NCI-H2196 (cell line): ENCODE measurements around the gene SPATS2.
"Not testable (repeated sequence)": the region's sequence is repeated elsewhere in the genome, so short reads cannot be mapped to it uniquely, and the experiment has no call there.

ENCODE experiments used
- DNase-seq: peaks from one replicate; lab custom pipeline; 2025; ENCODE audit not compliant: unreplicated experiment; lab: John Stamatoyannopoulos, UW

SPATS2 gene

GRCh38 chr12:49509681-49510080 is 142.4 kb downstream of the SPATS2 start:
- DNase-seq, result not testable (repeated sequence)

GRCh38 chr12:49511410-49511809 is 144.1 kb downstream of the SPATS2 start:
- DNase-seq, result no peak

DNA sequence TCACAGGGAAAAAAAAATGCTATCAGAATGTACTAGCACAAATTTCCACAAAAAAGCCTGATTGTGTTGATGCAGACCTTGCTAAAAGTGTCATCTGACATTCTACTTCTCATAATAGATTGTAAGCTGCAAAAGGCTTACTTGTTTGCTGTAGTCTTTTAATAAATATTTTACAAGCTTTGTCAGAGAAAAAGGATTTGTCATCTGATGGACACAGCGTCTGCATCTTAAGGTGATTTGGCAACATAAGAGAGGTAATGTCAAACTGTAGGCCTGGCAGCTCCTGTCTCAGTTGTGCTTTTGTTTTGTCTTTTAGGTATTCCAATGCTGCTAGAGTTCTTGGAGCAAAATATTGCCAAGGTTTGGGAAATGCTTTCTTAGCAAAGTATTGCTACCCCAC is 145.3 kb downstream of the SPATS2 start:
- no peak for DNase-seq

DNA sequence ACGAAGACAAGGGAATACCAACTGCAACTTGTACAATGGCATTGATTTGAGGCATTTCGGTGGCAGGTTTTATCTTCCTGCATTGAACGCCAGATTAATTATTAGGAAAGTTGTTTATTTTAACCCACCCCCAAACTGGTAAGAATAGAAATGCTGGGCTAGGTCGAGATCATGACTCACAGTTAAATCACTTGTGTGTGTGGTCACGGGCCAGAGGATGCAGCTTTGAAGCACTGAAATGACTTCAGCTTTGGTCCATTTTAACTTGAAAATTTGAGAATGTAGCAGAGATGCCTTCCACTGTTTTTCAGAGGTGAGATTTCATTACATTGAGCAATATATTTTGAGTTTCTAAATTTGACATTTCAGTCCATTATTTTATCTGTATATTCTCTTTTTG is 148.0 kb downstream of the SPATS2 start:
- DNase-seq, result no peak

- DNase-seq, result no peak
Observed at GRCh38 chr12:49518914-49519573, 151.8 kb downstream of the SPATS2 start.

- DNase-seq, result no peak
Observed at GRCh38 chr12:49519574-49519936, 152.3 kb downstream of the SPATS2 start.

DNA sequence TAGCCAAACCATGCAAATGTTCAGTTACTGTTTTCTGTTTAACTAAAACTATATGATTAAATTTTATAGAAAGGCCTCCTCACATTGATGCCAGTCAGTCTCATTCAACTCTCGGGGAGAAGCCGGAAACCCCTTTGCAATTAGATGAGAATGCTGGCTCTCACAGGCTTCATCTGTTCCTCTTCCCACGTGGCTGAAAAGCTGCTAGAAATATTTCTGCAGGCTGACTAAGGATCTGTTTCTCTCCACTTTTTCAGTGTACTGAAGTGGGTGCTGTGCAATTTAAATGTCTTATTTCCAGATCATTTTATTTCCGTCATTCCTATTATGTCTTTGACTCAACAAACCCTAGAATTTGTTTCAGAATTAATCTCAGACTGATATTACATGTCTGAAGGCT is 154.1 kb downstream of the SPATS2 start:
- DNase-seq, result no peak

- no peak for DNase-seq
Observed at GRCh38 chr12:49524660-49525324, 157.5 kb downstream of the SPATS2 start.

DNA sequence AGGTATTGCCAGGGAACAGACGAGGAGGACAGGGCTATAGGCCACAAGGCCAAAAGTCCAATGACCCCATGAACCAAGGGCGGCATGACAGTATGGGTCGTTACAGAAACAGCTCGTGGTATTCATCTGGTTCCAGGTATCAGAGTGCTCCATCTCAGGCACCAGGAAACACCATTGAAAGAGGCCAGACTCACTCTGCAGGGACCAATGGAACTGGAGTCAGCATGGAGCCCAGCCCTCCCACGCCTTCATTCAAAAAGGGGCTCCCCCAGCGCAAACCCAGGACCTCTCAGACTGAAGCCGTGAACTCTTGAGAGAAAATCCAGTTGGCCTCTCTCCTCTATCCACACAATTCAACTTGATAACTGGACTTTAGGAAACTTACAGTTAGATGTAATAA is 158.7 kb downstream of the SPATS2 start:
- DNase-seq, result no peak

GRCh38 chr12:49527361-49528130 is 160.3 kb downstream of the SPATS2 start:
- no peak for DNase-seq

- DNase-seq, result no peak
Observed at GRCh38 chr12:49529414-49529813, 162.2 kb downstream of the SPATS2 start.

- DNase-seq, result no peak
Observed at GRCh38 chr12:49531745-49532144, 164.5 kb downstream of the SPATS2 start.

- peak; percentile 52 for DNase-seq
Observed at GRCh38 chr12:49533331-49533730, 166.1 kb downstream of the SPATS2 start.

- DNase-seq, result not testable (repeated sequence)
Observed at GRCh38 chr12:49534122-49534521, 166.9 kb downstream of the SPATS2 start.

- no peak for DNase-seq
Observed at GRCh38 chr12:49534731-49535278, 167.5 kb downstream of the SPATS2 start.

- DNase-seq, result no peak
Observed at GRCh38 chr12:49535921-49536525, 168.8 kb downstream of the SPATS2 start.

- DNase-seq, result no peak
Observed at GRCh38 chr12:49536526-49537071, 169.3 kb downstream of the SPATS2 start.

- no peak for DNase-seq
Observed at GRCh38 chr12:49537231-49537751, 170.0 kb downstream of the SPATS2 start.

DNA sequence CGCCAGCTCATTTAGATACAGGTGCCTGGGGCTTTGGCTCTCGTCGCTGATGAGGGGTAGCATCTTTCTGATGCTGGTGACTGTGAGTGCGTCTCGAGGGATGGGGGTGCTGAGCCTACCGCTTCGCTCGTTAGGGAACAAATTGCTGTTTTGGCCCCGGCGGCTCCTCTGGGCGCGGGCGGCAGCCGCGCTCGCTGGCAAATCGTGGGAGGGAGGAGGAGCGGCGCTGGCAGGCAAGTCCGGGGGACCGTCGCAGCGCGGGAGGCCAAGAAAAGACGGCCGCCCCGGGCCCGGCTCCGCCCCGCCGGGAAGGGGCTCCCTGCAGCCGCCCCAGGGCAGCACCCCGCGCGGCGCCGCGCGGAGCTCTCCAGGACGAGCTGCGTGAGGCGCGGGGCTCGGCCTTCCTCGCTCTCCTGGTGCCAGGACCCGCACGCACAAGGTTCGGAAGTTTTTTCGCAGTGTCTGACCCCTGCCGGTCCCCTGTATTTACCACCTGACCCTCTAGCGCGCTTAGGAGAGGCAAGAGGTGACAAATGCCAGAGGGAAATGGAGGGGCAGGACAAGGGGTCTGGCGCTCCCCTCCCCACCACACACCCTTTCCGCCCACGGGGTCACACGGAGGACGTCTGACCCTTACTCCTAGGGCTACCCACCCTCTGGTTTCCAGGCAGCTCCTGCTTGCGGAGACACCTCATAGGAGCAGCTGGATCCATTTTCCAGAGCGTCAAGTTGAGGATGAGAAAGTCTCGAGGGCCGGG is 170.7 kb downstream of the SPATS2 start:
- DNase-seq, result no peak
